Fibroblast of lung (primary cell): Measurements from ENCODE around the gene OGFRL1. TPM values are rescaled to one million over a fixed set of nuclear protein-coding genes. Genes with fewer than 3 reads are reported as not detected.

Source experiments
- DNase-seq, 2 donors: peaks; one replicate each; pipeline versions ENCODE4 v3.0.0 to v3.0.0-alpha.2; 2010; ENCODE audit warnings: low read depth in 2 of 2
- H2AFZ ChIP-seq: 2 replicates; pipeline ENCODE4 v1.5.1; 2012; ENCODE audit warnings: low read length, control low read depth, inconsistent platforms
- H3K27ac ChIP-seq: 2 replicates; pipeline ENCODE4 v1.5.1; 2011; ENCODE audit warnings: low read length, control low read depth; ENCODE audit not compliant: insufficient read depth
- H3K27me3 ChIP-seq: 2 replicates; pipeline ENCODE4 v1.5.1; 2011; ENCODE audit warnings: mild to moderate bottlenecking, low read length; ENCODE audit not compliant: control insufficient read depth, insufficient read depth
- H3K36me3 ChIP-seq: 2 replicates; pipeline ENCODE4 v1.5.1; 2011; ENCODE audit warnings: low read length; ENCODE audit not compliant: control insufficient read depth, insufficient read depth
- H3K4me1 ChIP-seq: 2 replicates; pipeline ENCODE4 v1.5.1; 2011; ENCODE audit warnings: low read length; ENCODE audit not compliant: control insufficient read depth, insufficient read depth; ENCODE audit errors: extremely low read depth
- H3K4me2 ChIP-seq: 2 replicates; pipeline ENCODE4 v1.5.1; 2011; ENCODE audit warnings: low read length, control low read depth; ENCODE audit not compliant: insufficient read depth; ENCODE audit errors: extremely low read depth
- H3K4me3 ChIP-seq, 4 experiments: fragments of 200-600 bp in 1 of 4; sonication (generic) in 1 of 4; replicated peaks in 1 of 4; 2 replicates each; pipeline ENCODE4 v1.5.1; 2011 to 2016; ENCODE audit warnings: low read length in 4 of 4, low read depth in 3 of 4, mild to moderate bottlenecking in 3 of 4, control low read depth in 2 of 4, inconsistent platforms in 1 of 4, mixed read lengths in 1 of 4; ENCODE audit not compliant: insufficient read depth in 1 of 4; ENCODE audit errors: control extremely low read depth in 1 of 4
- H3K79me2 ChIP-seq: 2 replicates; pipeline ENCODE4 v1.5.1; 2012; ENCODE audit warnings: mild to moderate bottlenecking, low read length, inconsistent platforms; ENCODE audit not compliant: control insufficient read depth, insufficient read depth
- H3K9ac ChIP-seq: 2 replicates; pipeline ENCODE4 v1.5.1; 2011; ENCODE audit warnings: mild to moderate bottlenecking, low read length, control low read depth; ENCODE audit not compliant: insufficient read depth
- H3K9me3 ChIP-seq: 2 replicates; pipeline ENCODE4 v1.5.1; 2012; ENCODE audit warnings: low read depth, low read length; ENCODE audit not compliant: control insufficient read depth, insufficient read depth
- H4K20me1 ChIP-seq: 2 replicates; pipeline ENCODE4 v1.5.1; 2011; ENCODE audit warnings: low read length; ENCODE audit not compliant: control insufficient read depth, insufficient read depth; ENCODE audit errors: extremely low read depth
- CTCF ChIP-seq, 2 donors: IDR thresholded peaks in 1 of 2; conservative IDR thresholded peaks in 1 of 2; 1 replicate in 1 of 2; 2 replicates in 1 of 2; pipeline ENCODE4 v1.5.1; 2011 to 2012; ENCODE audit warnings: low read length in 2 of 2, control low read depth in 1 of 2, inconsistent platforms in 1 of 2, low read depth in 1 of 2, mild to moderate bottlenecking in 1 of 2
- EZH2 ChIP-seq: IDR thresholded peaks from 2 replicates; pipeline ENCODE4 v1.5.1; 2012; ENCODE audit warnings: low read length, control low read depth, mild to moderate bottlenecking; ENCODE audit errors: missing control alignments
- polyA minus RNA-seq: library from RNA; depleted of rRNA, polyadenylated mRNA; stranded (reverse); fragments of >200 nt; gene quantifications from 2 replicates; pipeline ENCODE4 v1.2.3, GENCODE V29; 2011; ENCODE audit warnings: low replicate concordance
- polyA plus RNA-seq, 2 donors: library from polyadenylated mRNA; depleted of rRNA in 1 of 2; stranded (reverse) in 1 of 2; unstranded in 1 of 2; fragments of >200 nt; gene quantifications; 2 replicates each; pipeline ENCODE4 v1.2.1, GENCODE V29; 2011 to 2012; ENCODE audit warnings: missing spikeins in 1 of 2
- total RNA-seq: library from RNA; depleted of rRNA; stranded (reverse); fragments of >200 nt; gene quantifications from 2 replicates; pipeline ENCODE4 v1.2.1, GENCODE V29; 2014

The OGFRL1 gene
- total RNA-seq, result 14.0 and 23.6 TPM in 2 replicates
- polyA plus RNA-seq, result 15.3 and 27.7 TPM in 2 replicates
- 11.2 and 21.7 TPM in 2 replicates for polyA plus RNA-seq (2012)
- polyA minus RNA-seq, result 1.3 and 2.0 TPM in 2 replicates

- Histone ChIP-seq H4K20me1 (no peaks in the 10 kb centered on the region), H3K9ac (peak within 1 kb of the TSS; percentile 74), H2AFZ (peak within 1 kb of the TSS; percentile 79), H3K79me2 (peaks cover 18% of the 10 kb centered on the region), H3K27ac (peak within 1 kb of the TSS; percentile 69), H3K4me1 (peaks cover 5% of the 10 kb centered on the region), H3K27me3 (no peaks in the 10 kb centered on the region), H3K4me2 (peak within 1 kb of the TSS; percentile 81), H3K4me3 (peak within 1 kb of the TSS; percentile 65 to 71 (median 67)), H3K36me3 (no peaks in the 10 kb centered on the region), H3K9me3 (no peaks in the 10 kb centered on the region)
- peak; percentile 58 to 66 for DNase-seq
- no peak for TF ChIP-seq CTCF (conservative IDR thresholded peaks at IDR 0.05 in 1 of 2, IDR thresholded peaks at IDR 0.05 in 1 of 2; ENCODE audit: low read depth in 1 of 2, low read length in 2 of 2)
- TF ChIP-seq EZH2, result no peak
These were observed at the start of gene OGFRL1 for GRCh38 chr6:71288228-71289038. OGFRL1 (plus strand) TSS chr6:71288811; CDS start chr6:71288937, 126 bp downstream.

- H3K36me3 ChIP-seq, result no peaks in the 10 kb centered on the region
- H3K27ac ChIP-seq, result no peak overlapping the region
- H3K27me3 ChIP-seq, result no peaks in the 10 kb centered on the region
- peaks cover 11% of the 10 kb centered on the region for H3K4me1 ChIP-seq
- no peak overlapping the region for H2AFZ ChIP-seq
- H3K9ac ChIP-seq, result no peak overlapping the region
- H3K4me3 ChIP-seq, result no peak overlapping the region
- no peaks in the 10 kb centered on the region for H3K9me3 ChIP-seq
- TF ChIP-seq CTCF (conservative IDR thresholded peaks at IDR 0.05 in 1 of 2, IDR thresholded peaks at IDR 0.05 in 1 of 2; ENCODE audit: low read depth in 1 of 2, low read length in 2 of 2) (no peak), EZH2 (no peak)
- no peak overlapping the region for H3K4me2 ChIP-seq
- H4K20me1 ChIP-seq, result no peaks in the 10 kb centered on the region
- peak in 1 of 2 donors; percentile 5 for DNase-seq
- no peaks in the 10 kb centered on the region for H3K79me2 ChIP-seq
These were observed 48.9 kb upstream of the OGFRL1 start for GRCh38 chr6:71239694-71240093.

- Histone ChIP-seq H2AFZ (no peak overlapping the region), H3K9me3 (no peaks in the 10 kb centered on the region), H3K4me2 (no peak overlapping the region), H3K36me3 (no peaks in the 10 kb centered on the region), H3K27me3 (no peaks in the 10 kb centered on the region), H3K4me1 (peaks cover 4% of the 10 kb centered on the region), H3K9ac (no peak overlapping the region), H4K20me1 (no peaks in the 10 kb centered on the region), H3K4me3 (no peak overlapping the region), H3K79me2 (no peaks in the 10 kb centered on the region), H3K27ac (no peak overlapping the region)
- TF ChIP-seq CTCF (conservative IDR thresholded peaks at IDR 0.05 in 1 of 2, IDR thresholded peaks at IDR 0.05 in 1 of 2; ENCODE audit: low read depth in 1 of 2, low read length in 2 of 2), result no peak
- TF ChIP-seq EZH2, result no peak
- no peak for DNase-seq
These were observed 43.2 kb upstream of the OGFRL1 start for GRCh38 chr6:71245265-71246049.
